GM21526 (cell line): ENCODE data around the gene INPP5K.
"Not testable (repeated sequence)": the region's sequence is repeated elsewhere in the genome, so short reads cannot be mapped to it uniquely, and the experiment has no call there.

ENCODE experiments used
- ATAC-seq: cut with Tn5 transposase; IDR thresholded peaks from one replicate; pipeline ENCODE4 v1.9.1; 2021; ENCODE audit warnings: moderate library complexity; ENCODE audit not compliant: unreplicated experiment, low FRiP score

The INPP5K gene

GRCh38 chr17:1548032-1548431 is 31.6 kb upstream of the INPP5K start:
- ATAC-seq: no peak

GRCh38 chr17:1546292-1546922 is 30.0 kb upstream of the INPP5K start:
- ATAC-seq: no peak

- ATAC-seq: no peak
These were observed 29.2 kb upstream of the INPP5K start for GRCh38 chr17:1545618-1546017.

GRCh38 chr17:1542316-1542715 is 25.9 kb upstream of the INPP5K start:
- no peak for ATAC-seq

GRCh38 chr17:1541367-1541904 is 25.0 kb upstream of the INPP5K start:
- no peak for ATAC-seq

GRCh38 chr17:1539811-1540210 is 23.4 kb upstream of the INPP5K start:
- ATAC-seq: no peak

GRCh38 chr17:1535737-1536136 is 19.3 kb upstream of the INPP5K start:
- no peak for ATAC-seq

- ATAC-seq: no peak
These were observed 17.4 kb upstream of the INPP5K start for GRCh38 chr17:1533661-1534325.

GRCh38 chr17:1532836-1533602 is 16.6 kb upstream of the INPP5K start:
- ATAC-seq: no peak

- ATAC-seq: no peak
These were observed 13.5 kb upstream of the INPP5K start for GRCh38 chr17:1529863-1530262.

GRCh38 chr17:1526876-1527275 is 10.5 kb upstream of the INPP5K start:
- not testable (repeated sequence) for ATAC-seq

GRCh38 chr17:1522626-1523025 is 6.2 kb upstream of the INPP5K start:
- no peak for ATAC-seq

GRCh38 chr17:1521086-1521640 is 4.8 kb upstream of the INPP5K start:
- no peak for ATAC-seq

- ATAC-seq: no peak
These were observed 3.3 kb upstream of the INPP5K start for GRCh38 chr17:1519678-1520077.

GRCh38 chr17:1518410-1518809 is 2.0 kb upstream of the INPP5K start:
- no peak for ATAC-seq

GRCh38 chr17:1515640-1516387 is 598 bp downstream of the INPP5K start:
- peak; percentile 25 for ATAC-seq

GRCh38 chr17:1512351-1512750 is 4.1 kb downstream of the INPP5K start:
- no peak for ATAC-seq

GRCh38 chr17:1511756-1512321 is 4.6 kb downstream of the INPP5K start:
- ATAC-seq: no peak

GRCh38 chr17:1511290-1511689 is 5.1 kb downstream of the INPP5K start:
- no peak for ATAC-seq

- ATAC-seq: no peak
These were observed 7.0 kb downstream of the INPP5K start for GRCh38 chr17:1509290-1509881.
